ENCODE data around the gene ITPKC.

DNA sequence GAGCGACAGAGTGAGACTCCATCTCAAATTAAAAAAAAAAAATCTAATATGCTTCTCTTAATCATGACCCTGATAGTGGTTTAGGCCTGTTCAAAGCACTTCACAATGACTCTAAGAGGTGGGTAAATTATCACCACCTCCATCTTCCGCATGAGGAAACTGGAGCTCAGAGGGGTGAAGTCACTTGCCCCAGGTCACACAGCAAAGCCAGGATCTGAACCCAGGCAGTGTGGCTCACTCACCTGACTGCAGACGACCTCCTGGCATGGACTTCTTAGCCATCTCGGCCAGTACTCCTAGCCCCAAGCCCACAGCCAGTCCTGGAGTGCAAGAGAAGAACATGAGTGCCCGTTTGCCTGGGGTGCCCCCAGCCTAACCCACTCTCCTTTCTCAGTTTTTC lies 7.1 kb upstream of the ITPKC start:
- TF ChIP-seq, protein P1, sequence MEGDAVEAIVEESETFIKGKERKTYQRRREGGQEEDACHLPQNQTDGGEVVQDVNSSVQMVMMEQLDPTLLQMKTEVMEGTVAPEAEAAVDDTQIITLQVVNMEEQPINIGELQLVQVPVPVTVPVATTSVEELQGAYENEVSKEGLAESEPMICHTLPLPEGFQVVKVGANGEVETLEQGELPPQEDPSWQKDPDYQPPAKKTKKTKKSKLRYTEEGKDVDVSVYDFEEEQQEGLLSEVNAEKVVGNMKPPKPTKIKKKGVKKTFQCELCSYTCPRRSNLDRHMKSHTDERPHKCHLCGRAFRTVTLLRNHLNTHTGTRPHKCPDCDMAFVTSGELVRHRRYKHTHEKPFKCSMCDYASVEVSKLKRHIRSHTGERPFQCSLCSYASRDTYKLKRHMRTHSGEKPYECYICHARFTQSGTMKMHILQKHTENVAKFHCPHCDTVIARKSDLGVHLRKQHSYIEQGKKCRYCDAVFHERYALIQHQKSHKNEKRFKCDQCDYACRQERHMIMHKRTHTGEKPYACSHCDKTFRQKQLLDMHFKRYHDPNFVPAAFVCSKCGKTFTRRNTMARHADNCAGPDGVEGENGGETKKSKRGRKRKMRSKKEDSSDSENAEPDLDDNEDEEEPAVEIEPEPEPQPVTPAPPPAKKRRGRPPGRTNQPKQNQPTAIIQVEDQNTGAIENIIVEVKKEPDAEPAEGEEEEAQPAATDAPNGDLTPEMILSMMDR (IDR thresholded peaks at IDR 0.05), result no peak
- no peak for TF ChIP-seq POLR2A (IDR thresholded peaks at IDR 0.05)
